ENCODE measurements around the gene ZNF562. TPM values are rescaled to one million over a fixed set of nuclear protein-coding genes. Genes with fewer than 3 reads are reported as not detected.

Gene ZNF562
- total RNA-seq, 4 donors from 2014 or later, result 19.5 to 40.4 (median 23.4) TPM

- no peak for DNase-seq (ENCODE audit: low spot score)
- ATAC-seq (ENCODE audit: low FRiP score), result no peak
- TF ChIP-seq CTCF (IDR thresholded peaks at IDR 0.05), result no peak
Observed at GRCh38 chr19:9641810-9642209, 33.1 kb downstream of the ZNF562 start.

GRCh38 chr19:9640956-9641355 lies 33.9 kb downstream of the ZNF562 start:
- TF ChIP-seq CTCF (IDR thresholded peaks at IDR 0.05), result no peak
- ATAC-seq (ENCODE audit: low FRiP score) (no peak), DNase-seq (ENCODE audit: low spot score) (no peak)

- DNase-seq (ENCODE audit: low spot score) (no peak), ATAC-seq (ENCODE audit: low FRiP score) (no peak)
Observed at GRCh38 chr19:9636018-9636417, 38.9 kb downstream of the ZNF562 start.

DNA sequence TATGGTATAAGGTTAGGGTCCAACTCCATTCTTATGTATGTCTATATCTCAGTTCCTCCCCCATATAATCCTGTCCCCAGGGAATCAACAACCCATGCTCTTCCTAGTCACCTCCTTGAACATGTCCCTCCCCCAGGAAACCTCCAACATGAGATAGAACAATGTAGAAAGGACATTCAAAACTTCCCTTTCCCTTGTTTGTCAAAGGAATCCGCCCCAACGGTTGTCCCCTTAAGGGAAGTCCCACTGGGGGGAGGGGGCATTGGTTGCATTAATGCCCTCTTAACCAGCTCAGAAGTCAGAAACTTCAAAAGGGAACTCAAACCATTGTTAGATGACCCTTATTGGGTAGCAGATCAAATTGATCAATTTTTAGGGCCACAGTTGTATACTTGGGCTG lies 47.0 kb downstream of the ZNF562 start:
- DNase-seq (ENCODE audit: low spot score) (no peak), ATAC-seq (ENCODE audit: low FRiP score) (no peak)
- no peak for TF ChIP-seq CTCF (IDR thresholded peaks at IDR 0.05)

More at GRCh38 chr19:9636018-9636417, 38.9 kb downstream of the ZNF562 start:
- TF ChIP-seq CTCF (IDR thresholded peaks at IDR 0.05), result no peak

- TF ChIP-seq CTCF (IDR thresholded peaks at IDR 0.05), result no peak
- DNase-seq (ENCODE audit: low spot score), result no peak
- ATAC-seq (ENCODE audit: low FRiP score), result no peak
Observed at GRCh38 chr19:9622531-9622930, 52.4 kb downstream of the ZNF562 start.

- DNase-seq (ENCODE audit: low spot score), result peak; percentile 60
- TF ChIP-seq CTCF (IDR thresholded peaks at IDR 0.05), result no peak
- ATAC-seq (ENCODE audit: low FRiP score), result peak; percentile 87
Observed at GRCh38 chr19:9621156-9622037, 53.5 kb downstream of the ZNF562 start, which contains the start of gene ZNF561. ZNF561 (minus strand) TSS chr19:9621232; CDS start chr19:9619456, 1,776 bp downstream.

DNA sequence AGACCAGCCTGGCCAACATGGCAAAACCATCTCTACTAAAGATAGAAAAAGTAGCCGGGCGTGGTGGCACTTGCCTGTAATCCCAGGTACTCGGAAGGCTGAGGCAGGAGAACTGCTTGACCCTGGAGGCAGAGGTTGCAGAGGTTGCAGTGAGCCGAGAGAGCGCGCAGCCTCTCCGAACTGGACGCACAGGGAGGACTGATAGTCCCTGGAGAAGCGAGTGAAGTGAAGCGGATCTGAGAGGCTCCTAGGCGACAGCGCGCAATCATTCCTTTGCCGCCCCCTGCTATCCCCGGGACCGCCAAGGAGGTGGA lies 54.1 kb downstream of the ZNF562 start:
- TF ChIP-seq CTCF (IDR thresholded peaks at IDR 0.05), result no peak
- no peak for DNase-seq (ENCODE audit: low spot score)
- ATAC-seq (ENCODE audit: low FRiP score), result no peak
